SKM-1 treated with dmso at 0.1 percent for 144 hours (cell line): ENCODE measurements around the gene RDX.
"Not testable (repeated sequence)": the region's sequence is repeated elsewhere in the genome, so short reads cannot be mapped to it uniquely, and the experiment has no call there.

ENCODE experiments used
- DNase-seq: peaks from one replicate; lab custom pipeline; 2025; ENCODE audit not compliant: unreplicated experiment; lab: John Stamatoyannopoulos, UW

Gene RDX

GRCh38 chr11:110279881-110280280, 16.5 kb downstream of the RDX start:
- DNase-seq, result no peak

DNA sequence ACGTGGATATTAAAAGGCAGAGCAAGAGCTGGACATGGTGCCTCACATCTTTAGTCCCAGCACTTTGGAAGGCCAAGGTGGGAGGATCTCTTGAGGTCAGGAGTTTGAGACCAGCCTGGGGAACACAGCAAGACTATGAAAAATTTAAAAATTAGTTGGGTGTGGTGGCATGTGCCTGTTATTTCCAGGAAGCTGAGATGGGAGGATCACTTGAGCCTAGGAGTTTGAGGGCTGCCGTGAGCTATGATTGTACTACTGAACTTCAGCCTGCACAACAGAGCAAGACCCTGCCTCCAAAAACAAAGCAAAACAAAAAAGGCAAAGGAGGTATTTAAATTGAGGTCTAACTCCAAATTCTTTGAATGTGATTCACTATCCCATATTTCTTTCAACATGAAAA, 23.5 kb downstream of the RDX start:
- DNase-seq, result no peak

DNA sequence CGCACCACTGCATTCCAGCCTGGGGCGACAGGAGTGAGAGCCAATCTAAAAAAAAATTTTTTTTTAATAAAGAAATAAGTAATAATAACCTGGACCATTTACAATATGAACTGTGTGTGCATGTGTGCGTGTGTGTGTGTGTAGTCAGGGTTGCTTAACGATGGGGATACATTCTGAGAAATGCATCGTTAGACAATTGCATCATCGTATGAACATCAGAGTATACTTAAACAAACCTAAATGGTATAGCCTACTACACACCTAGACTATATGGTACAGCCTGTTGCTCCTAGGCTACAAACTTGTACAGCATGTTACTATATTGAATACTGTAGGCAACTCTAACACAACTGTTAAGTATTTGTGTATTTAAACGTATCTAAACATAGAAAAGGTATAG, 26.4 kb downstream of the RDX start:
- no peak for DNase-seq

- DNase-seq, result no peak
Measured at GRCh38 chr11:110268441-110268840, 28.0 kb downstream of the RDX start.

- DNase-seq, result no peak
Measured at GRCh38 chr11:110262072-110262403, 34.4 kb downstream of the RDX start.

GRCh38 chr11:110261195-110262071, 35.0 kb downstream of the RDX start:
- DNase-seq, result no peak

DNA sequence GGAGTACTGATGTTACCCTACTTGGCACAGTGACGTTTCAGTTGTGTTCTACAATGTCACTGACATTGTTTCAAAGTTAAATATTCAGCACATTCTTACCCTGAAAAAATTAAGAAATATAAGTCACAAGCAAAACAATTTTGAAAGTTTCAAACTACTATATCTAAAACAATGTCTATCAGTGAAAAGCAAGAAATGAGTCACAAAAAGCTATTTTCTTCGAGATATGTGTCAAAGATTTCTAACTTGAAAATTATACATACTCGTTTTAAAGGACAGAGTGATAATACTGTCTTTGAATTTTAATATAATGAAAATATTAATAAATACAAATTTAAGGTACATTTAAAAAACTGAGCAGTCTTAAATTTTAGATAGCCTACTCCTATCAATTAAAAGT, 42.9 kb downstream of the RDX start:
- no peak for DNase-seq

- DNase-seq, result no peak
Measured at GRCh38 chr11:110251836-110252235, 44.6 kb downstream of the RDX start.

- no peak for DNase-seq
Measured at GRCh38 chr11:110250168-110250567, 46.2 kb downstream of the RDX start.

- no peak for DNase-seq
Measured at GRCh38 chr11:110249766-110250165, 46.6 kb downstream of the RDX start.

- no peak for DNase-seq
Measured at GRCh38 chr11:110249066-110249465, 47.3 kb downstream of the RDX start.

DNA sequence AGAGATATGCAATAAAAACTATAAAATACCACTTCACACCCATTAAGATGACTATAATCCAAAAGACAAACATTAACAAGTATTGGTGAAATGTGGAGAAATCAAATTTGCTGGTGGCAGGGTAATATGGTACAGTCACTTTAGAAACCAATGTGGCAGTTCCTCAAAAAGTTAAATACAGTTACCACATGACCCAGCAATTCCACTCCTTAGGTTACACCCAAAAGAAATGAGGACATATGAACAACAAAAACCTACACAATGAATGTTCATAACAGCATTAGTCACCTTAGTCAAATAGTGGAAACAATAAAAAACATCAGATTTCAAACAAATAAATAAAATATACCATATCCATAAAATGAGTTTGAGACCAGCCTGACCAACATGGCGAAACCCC, 52.6 kb downstream of the RDX start:
- no peak for DNase-seq

DNA sequence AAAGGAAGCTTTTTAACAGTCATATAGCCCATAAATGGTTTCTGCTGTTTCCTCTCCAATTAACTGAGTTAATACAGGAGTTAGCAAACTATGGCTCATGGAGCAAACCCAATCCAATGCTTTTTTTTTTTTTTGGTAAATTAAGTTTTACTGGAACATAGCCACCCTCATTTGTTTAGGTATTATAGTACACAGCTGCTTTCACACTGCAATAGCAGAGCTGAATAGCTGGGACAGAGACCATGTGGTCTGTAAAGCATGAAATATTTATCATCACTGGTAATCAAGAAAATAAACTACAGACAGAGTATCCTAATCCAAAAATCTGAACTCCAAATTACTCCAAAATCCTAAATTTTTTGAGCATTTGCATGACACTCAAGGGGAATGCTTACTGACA, 53.7 kb downstream of the RDX start:
- no peak for DNase-seq

DNA sequence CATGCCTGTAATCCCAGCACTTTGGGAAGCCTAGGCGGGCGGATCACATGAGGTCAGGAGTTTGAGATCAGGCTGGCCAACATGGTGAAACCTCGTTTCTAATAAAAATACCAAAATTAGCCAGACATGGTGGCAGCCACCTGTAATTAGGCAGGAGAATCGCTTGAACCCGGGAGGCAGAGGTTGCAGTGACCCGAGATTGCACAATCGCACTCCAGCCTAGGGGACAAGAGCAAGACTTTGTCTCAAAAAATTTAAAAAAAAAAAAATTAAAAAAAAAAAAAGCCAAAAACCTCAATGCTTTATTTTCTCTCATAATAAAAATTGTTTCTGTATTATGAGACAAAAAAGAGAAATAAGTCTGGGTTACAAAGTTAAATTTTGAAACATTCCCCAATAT, 54.2 kb downstream of the RDX start:
- no peak for DNase-seq

GRCh38 chr11:110235966-110236365, 60.4 kb downstream of the RDX start:
- DNase-seq, result no peak

GRCh38 chr11:110230377-110230776, 66.0 kb downstream of the RDX start:
- DNase-seq, result no peak

DNA sequence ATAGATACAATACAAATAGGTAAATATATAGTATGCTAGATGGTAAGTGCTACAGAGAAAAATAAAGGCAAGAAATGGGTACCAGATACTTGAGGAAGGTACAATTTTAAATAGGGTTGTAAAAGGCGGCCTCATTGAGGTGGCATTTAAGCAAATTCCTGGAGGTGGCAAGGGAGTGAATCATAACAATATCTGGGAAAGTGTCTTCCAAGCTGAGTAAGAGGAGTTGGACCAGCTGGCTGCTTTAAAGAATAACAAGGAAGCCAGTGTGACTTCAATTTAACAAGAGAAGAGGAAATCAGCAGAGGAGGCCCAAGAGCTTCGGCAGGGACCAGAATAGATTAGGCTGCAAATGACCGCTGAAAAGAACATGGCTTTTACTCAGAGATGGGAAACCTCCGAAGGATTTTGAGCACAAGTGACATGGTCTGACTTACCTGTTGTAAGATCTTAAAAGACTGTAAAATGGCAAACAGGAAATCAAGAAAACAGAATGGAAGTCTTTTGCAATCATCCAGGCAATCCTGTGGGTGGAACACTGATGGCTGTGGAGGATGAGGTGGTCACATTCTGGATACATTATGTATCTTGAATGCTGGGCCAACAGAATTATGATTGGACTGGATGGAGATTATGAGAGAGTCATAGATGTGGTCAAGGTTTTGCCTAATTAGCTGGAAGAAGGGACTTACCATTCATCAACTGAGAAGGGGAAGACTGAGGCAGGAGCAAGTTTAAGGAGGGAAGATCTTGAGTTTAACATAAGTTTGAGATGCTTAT, 77.2 kb downstream of the RDX start:
- no peak for DNase-seq

GRCh38 chr11:110217936-110218335, 78.5 kb downstream of the RDX start:
- DNase-seq, result no peak

GRCh38 chr11:110217223-110217877, 79.1 kb downstream of the RDX start:
- no peak for DNase-seq

- DNase-seq, result not testable (repeated sequence)
Measured at GRCh38 chr11:110209313-110209694, 87.1 kb downstream of the RDX start.

- DNase-seq, result not testable (repeated sequence)
Measured at GRCh38 chr11:110208678-110209312, 87.6 kb downstream of the RDX start.
